NCI-H460 (cell line): ENCODE data around the gene RNF10. TPM values are rescaled to one million over a fixed set of nuclear protein-coding genes. Genes with fewer than 3 reads are reported as not detected.
A peak's percentile ranks its signal among the peaks of the same experiment; 100 is the strongest.
"Not testable (repeated sequence)": the region's sequence is repeated elsewhere in the genome, so short reads cannot be mapped to it uniquely, and the experiment has no call there.

Experiments used
- DNase-seq: peaks from one replicate; pipeline ENCODE4 v3.0.0-alpha.2; 2016; ENCODE audit warnings: low read depth; ENCODE audit errors: extremely low read depth
- polyA plus RNA-seq: library from polyadenylated mRNA; depleted of rRNA; stranded (reverse); fragments of >200 nt; gene quantifications from 2 replicates; pipeline ENCODE4 v1.2.3, GENCODE V29; 2014; cell fraction: nucleus; rRNA removed
- total RNA-seq: library from RNA; depleted of rRNA; stranded (reverse); fragments of >200 nt; shearing (Covaris generic); gene quantifications from 2 replicates; pipeline ENCODE4 v1.2.3, GENCODE V29; 2014; rRNA removed

RNF10 gene
- 90.8 and 94.5 TPM in 2 replicates for total RNA-seq
- polyA plus RNA-seq = 49.3 and 52.6 TPM in 2 replicates

- peak; percentile 89 for DNase-seq
Observed at GRCh38 chr12:120534203-120534702, at the start of gene RNF10. Gene RNF10, plus strand, starts transcription at chr12:120534356. Its CDS starts 456 bp downstream, at chr12:120534812.

- no peak for DNase-seq
Observed at GRCh38 chr12:120485961-120486881, 47.9 kb upstream of the RNF10 start.

GRCh38 chr12:120487552-120487951 lies 46.6 kb upstream of the RNF10 start:
- DNase-seq = not testable (repeated sequence)

GRCh38 chr12:120488057-120488640 lies 46.0 kb upstream of the RNF10 start:
- no peak for DNase-seq

- no peak for DNase-seq
Observed at GRCh38 chr12:120489018-120489417, 45.1 kb upstream of the RNF10 start.

- DNase-seq = no peak
Observed at GRCh38 chr12:120490325-120490724, 43.8 kb upstream of the RNF10 start.

GRCh38 chr12:120490833-120491512 lies 43.2 kb upstream of the RNF10 start:
- DNase-seq = no peak

GRCh38 chr12:120495186-120495730 lies 38.9 kb upstream of the RNF10 start:
- no peak for DNase-seq

GRCh38 chr12:120495731-120496412 lies 38.3 kb upstream of the RNF10 start, which contains the start of gene DYNLL1:
Gene DYNLL1, plus strand, starts transcription at chr12:120496113. Its CDS starts 309 bp downstream, at chr12:120496422.
- DNase-seq = peak; percentile 96

GRCh38 chr12:120496413-120497340 lies 37.5 kb upstream of the RNF10 start:
- DNase-seq = no peak

- no peak for DNase-seq
Observed at GRCh38 chr12:120497524-120498150, 36.5 kb upstream of the RNF10 start.

GRCh38 chr12:120498870-120499515 lies 35.2 kb upstream of the RNF10 start:
- DNase-seq = no peak

GRCh38 chr12:120500581-120500980 lies 33.6 kb upstream of the RNF10 start:
- DNase-seq = no peak

- DNase-seq = no peak
Observed at GRCh38 chr12:120504587-120504986, 29.6 kb upstream of the RNF10 start.

- no peak for DNase-seq
Observed at GRCh38 chr12:120508537-120508936, 25.6 kb upstream of the RNF10 start.

GRCh38 chr12:120514002-120514401 lies 20.2 kb upstream of the RNF10 start:
- DNase-seq = no peak

- DNase-seq = no peak
Observed at GRCh38 chr12:120515496-120515895, 18.7 kb upstream of the RNF10 start.

- not testable (repeated sequence) for DNase-seq
Observed at GRCh38 chr12:120519324-120519723, 14.8 kb upstream of the RNF10 start.
